ENCODE data around the gene USH2A. TPM values are rescaled to one million over a fixed set of nuclear protein-coding genes. Genes with fewer than 3 reads are reported as not detected.

USH2A gene
- total RNA-seq, 4 donors from 2014 or later: 0.08 to 0.18 TPM; not detected in 2

DNA sequence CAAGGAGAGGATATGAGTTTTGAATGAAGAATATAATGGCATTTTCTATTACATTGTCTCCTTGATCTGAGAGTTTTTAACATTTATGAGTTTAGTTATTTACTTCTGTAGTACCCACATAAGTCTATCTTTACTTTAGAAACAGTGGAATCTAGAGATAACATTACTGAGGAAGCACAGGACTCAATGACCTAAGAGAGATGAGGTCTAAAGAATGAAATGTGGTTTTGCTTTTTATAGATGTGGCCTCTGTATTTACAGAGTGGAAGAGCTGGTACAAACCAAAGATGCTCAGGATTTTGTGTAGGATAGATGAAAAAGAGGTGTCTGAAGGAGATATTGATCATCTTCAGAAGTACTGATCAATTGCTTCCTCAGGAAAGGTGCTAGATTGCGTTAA is 678.8 kb downstream of the USH2A start:
- Histone ChIP-seq H3K36me3 (no peaks in the 10 kb centered on the region), H3K9me3 (no peaks in the 10 kb centered on the region), H3K4me1 (no peaks in the 10 kb centered on the region), H3K27ac (no peak overlapping the region), H3K27me3 (no peaks in the 10 kb centered on the region), H3K4me3 (no peak overlapping the region)
- TF ChIP-seq CTCF (IDR thresholded peaks at IDR 0.05): no peak
- no peak for TF ChIP-seq POLR2A (IDR thresholded peaks at IDR 0.05)
- TF ChIP-seq POLR2AphosphoS5 (IDR thresholded peaks at IDR 0.05): no peak
- no peak for DNase-seq (ENCODE audit: low spot score in 2 of 2)
- WGBS: 76% methylated on average over 1 of the region's 1 CpG

DNA sequence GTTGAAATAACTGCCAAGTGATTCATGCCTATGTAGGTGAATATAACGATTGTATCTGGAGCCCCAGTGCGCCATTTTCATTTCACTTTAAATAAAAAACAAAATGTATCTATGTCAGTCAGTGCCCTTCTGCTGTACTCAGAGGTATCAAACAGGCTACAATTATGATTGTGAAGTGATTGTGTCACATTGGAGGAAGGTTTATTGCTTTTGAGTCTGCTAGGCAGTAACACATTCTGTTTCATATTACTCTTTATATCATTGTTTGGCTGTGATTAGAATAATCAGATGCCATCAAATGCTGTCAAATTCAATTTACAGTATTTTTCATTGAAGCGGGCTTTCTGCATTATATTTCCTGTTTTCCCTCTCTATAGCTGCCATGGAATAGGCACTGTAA is 684.2 kb downstream of the USH2A start:
- Histone ChIP-seq H3K4me1 (no peaks in the 10 kb centered on the region), H3K9me3 (peaks cover under 1% of the 10 kb centered on the region), H3K36me3 (no peaks in the 10 kb centered on the region), H3K27me3 (no peaks in the 10 kb centered on the region), H3K4me3 (no peak overlapping the region), H3K27ac (no peak overlapping the region)
- DNase-seq (ENCODE audit: low spot score in 2 of 2): no peak
- 86% methylated on average over 3 of the region's 3 CpGs for WGBS
- TF ChIP-seq CTCF (IDR thresholded peaks at IDR 0.05) (no peak), EP300 (IDR thresholded peaks at IDR 0.05) (no peak), POLR2AphosphoS5 (IDR thresholded peaks at IDR 0.05) (no peak), POLR2A (IDR thresholded peaks at IDR 0.05) (no peak)

DNA sequence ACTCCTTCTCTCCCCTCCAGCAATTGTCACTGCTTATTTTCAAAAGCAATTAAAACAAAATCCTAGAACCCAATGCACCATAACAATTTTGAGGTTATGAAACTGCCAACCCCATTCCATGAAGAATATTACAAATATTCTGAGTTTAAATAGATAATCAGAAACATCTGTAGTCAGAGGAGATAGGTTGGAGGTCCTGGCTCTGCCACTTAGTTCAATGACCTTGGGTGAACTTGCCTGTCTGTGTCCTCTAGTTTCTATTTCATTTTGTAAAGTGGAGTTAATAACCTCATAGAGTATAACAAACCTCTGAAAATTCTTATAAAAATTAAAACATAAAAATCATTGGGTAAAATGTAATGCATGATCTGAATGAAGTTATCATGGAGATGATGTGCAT is 691.5 kb downstream of the USH2A start:
- no peak for DNase-seq (ENCODE audit: low spot score in 2 of 2)
- TF ChIP-seq POLR2A (IDR thresholded peaks at IDR 0.05) (no peak), EP300 (IDR thresholded peaks at IDR 0.05) (no peak), CTCF (IDR thresholded peaks at IDR 0.05) (no peak), POLR2AphosphoS5 (IDR thresholded peaks at IDR 0.05) (no peak)
- Histone ChIP-seq H3K36me3 (no peaks in the 10 kb centered on the region), H3K4me1 (no peaks in the 10 kb centered on the region), H3K9me3 (peaks cover 6% of the 10 kb centered on the region), H3K27ac (no peak overlapping the region), H3K4me3 (no peak overlapping the region), H3K27me3 (no peaks in the 10 kb centered on the region)

DNA sequence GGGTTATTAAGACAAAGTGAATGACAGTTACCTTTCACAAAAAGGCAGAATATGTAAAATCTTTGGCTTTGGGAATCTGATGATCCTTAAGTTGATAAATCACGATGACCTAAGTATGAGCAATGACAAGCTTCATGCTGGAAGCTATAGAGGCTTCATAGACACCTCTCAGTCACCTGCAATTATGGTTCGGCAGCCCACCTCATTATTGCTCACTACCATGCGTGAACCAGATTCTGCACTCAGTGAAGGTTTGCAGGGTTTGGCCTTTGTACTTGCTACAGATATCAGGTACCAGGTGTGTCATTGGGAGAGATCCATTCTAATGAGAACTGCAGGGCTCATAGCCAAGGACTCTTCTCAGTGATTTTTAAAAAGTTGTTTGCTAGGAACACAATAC is 692.6 kb downstream of the USH2A start:
- H3K4me3 ChIP-seq: no peak overlapping the region
- peaks cover 6% of the 10 kb centered on the region for H3K9me3 ChIP-seq
- no peaks in the 10 kb centered on the region for H3K4me1 ChIP-seq
- no peak overlapping the region for H3K27ac ChIP-seq
- H3K36me3 ChIP-seq: no peaks in the 10 kb centered on the region
- 78% methylated on average over 3 of the region's 3 CpGs for WGBS
- no peaks in the 10 kb centered on the region for H3K27me3 ChIP-seq
- TF ChIP-seq EP300 (IDR thresholded peaks at IDR 0.05) (no peak), POLR2AphosphoS5 (IDR thresholded peaks at IDR 0.05) (no peak), POLR2A (IDR thresholded peaks at IDR 0.05) (no peak), CTCF (IDR thresholded peaks at IDR 0.05) (no peak)
- no peak for DNase-seq (ENCODE audit: low spot score in 2 of 2)

DNA sequence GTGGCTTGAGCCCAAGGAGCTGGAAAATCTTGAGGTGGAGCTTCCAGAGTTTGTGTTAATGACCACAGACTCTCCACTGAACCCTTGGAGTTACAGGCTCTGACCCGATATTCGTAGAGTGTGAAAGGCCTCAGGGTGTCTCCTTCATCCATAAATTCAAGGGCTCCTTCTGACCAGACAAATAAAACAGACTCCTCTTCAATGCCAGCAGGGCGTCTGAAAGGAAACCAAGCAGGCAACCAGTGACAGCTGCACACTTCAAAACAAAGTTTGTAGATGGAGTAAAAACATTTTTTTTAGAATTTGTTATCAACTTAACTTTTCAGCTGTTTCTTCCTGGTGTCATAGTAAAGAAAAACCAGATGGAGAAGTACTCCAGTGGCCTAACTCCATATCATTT is 695.1 kb downstream of the USH2A start:
- TF ChIP-seq POLR2AphosphoS5 (IDR thresholded peaks at IDR 0.05): no peak
- no peak for TF ChIP-seq EP300 (IDR thresholded peaks at IDR 0.05)
- TF ChIP-seq POLR2A (IDR thresholded peaks at IDR 0.05): no peak
- no peak for TF ChIP-seq CTCF (IDR thresholded peaks at IDR 0.05)
- Histone ChIP-seq H3K36me3 (no peaks in the 10 kb centered on the region), H3K27me3 (no peaks in the 10 kb centered on the region), H3K4me3 (no peak overlapping the region), H3K27ac (no peak overlapping the region), H3K4me1 (no peaks in the 10 kb centered on the region), H3K9me3 (no peaks in the 10 kb centered on the region)
- 38% methylated on average over 3 of the region's 3 CpGs for WGBS
- DNase-seq (ENCODE audit: low spot score in 2 of 2): no peak
